Naive thymus-derived CD4-positive, alpha-beta T cell (primary cell): Measurements from ENCODE around the gene GPT2. TPM values are rescaled to one million over a fixed set of nuclear protein-coding genes. Genes with fewer than 3 reads are reported as not detected.

Experiments used
- ATAC-seq: fragments of 150-1000 bp; cut with Tn5 transposase; 2 replicates; pipeline ENCODE4 v1.10.0; 2021; ENCODE audit warnings: mild to moderate bottlenecking, moderate library complexity
- CTCF ChIA-PET: fragments of 350-600 bp; sonication (Branson Sonifier 250); formaldehyde crosslinking; loops from one replicate; lab custom pipeline; 2021; ENCODE audit warnings: antibody characterized with exemption; lab: Charles Lee
- POLR2A ChIA-PET: fragments of 350-600 bp; sonication (Branson Sonifier 250); formaldehyde crosslinking; loops from one replicate; lab custom pipeline; 2021; ENCODE audit warnings: antibody characterized with exemption, inconsistent platforms; lab: Charles Lee
- DNase-seq, 9 donors: peaks; one replicate each; pipeline versions ENCODE4 v3.0.0 to v3.0.0-alpha.2; 2020 to 2022; ENCODE audit warnings: mixed read lengths in 1 of 9
- H3K27ac ChIP-seq: one replicate; pipeline ENCODE4 v1.7.0; 2013; ENCODE audit warnings: mild to moderate bottlenecking, low read depth, low read length, moderate library complexity
- H3K27me3 ChIP-seq, 2 donors: one replicate each; pipeline ENCODE4 v1.7.0; 2013; ENCODE audit warnings: low read length in 2 of 2, mild to moderate bottlenecking in 2 of 2, moderate library complexity in 2 of 2; ENCODE audit not compliant: control insufficient read depth in 2 of 2, insufficient read depth in 2 of 2
- H3K36me3 ChIP-seq, 3 experiments: 1 replicate in 2 of 3; 2 replicates in 1 of 3; pipeline ENCODE4 v1.7.0; 2013; ENCODE audit warnings: low read length in 3 of 3, mild to moderate bottlenecking in 3 of 3, moderate library complexity in 1 of 3; ENCODE audit not compliant: insufficient read depth in 3 of 3, control insufficient read depth in 2 of 3
- H3K4me1 ChIP-seq, 2 donors: one replicate each; pipeline ENCODE4 v1.7.0; 2013; ENCODE audit warnings: low read length in 2 of 2, mild to moderate bottlenecking in 2 of 2, moderate library complexity in 1 of 2; ENCODE audit not compliant: control insufficient read depth in 2 of 2, insufficient read depth in 2 of 2
- H3K4me3 ChIP-seq: 2 replicates; pipeline ENCODE4 v1.7.0; 2013; ENCODE audit warnings: mild to moderate bottlenecking, low read length
- H3K9me3 ChIP-seq, 3 experiments: 1 replicate in 2 of 3; 2 replicates in 1 of 3; pipeline ENCODE4 v1.7.0; 2013; ENCODE audit warnings: low read length in 3 of 3; ENCODE audit not compliant: control insufficient read depth in 2 of 3
- H3K27ac Mint-ChIP-seq, 9 donors: one replicate each; pipeline ENCODE4 v1.8.0; 2020 to 2022; ENCODE audit warnings: mixed read lengths in 9 of 9, mild to moderate bottlenecking in 8 of 9, moderate library complexity in 5 of 9, inconsistent platforms in 2 of 9
- H3K27me3 Mint-ChIP-seq, 5 donors: one replicate each; pipeline ENCODE4 v1.8.0; 2021 to 2022; ENCODE audit warnings: mixed read lengths in 5 of 5, mild to moderate bottlenecking in 1 of 5
- H3K36me3 Mint-ChIP-seq, 5 donors: one replicate each; pipeline ENCODE4 v1.8.0; 2020 to 2022; ENCODE audit warnings: mixed read lengths in 5 of 5, mild to moderate bottlenecking in 3 of 5, inconsistent platforms in 1 of 5
- H3K4me1 Mint-ChIP-seq, 7 donors: one replicate each; pipeline ENCODE4 v1.8.0; 2020 to 2022; ENCODE audit warnings: mixed read lengths in 7 of 7, mild to moderate bottlenecking in 3 of 7, inconsistent platforms in 1 of 7
- H3K4me3 Mint-ChIP-seq, 10 donors: one replicate each; pipeline ENCODE4 v1.8.0; 2020 to 2022; ENCODE audit warnings: mild to moderate bottlenecking in 10 of 10, mixed read lengths in 10 of 10, moderate library complexity in 6 of 10, inconsistent platforms in 2 of 10
- H3K9me3 Mint-ChIP-seq, 11 donors: one replicate each; pipeline ENCODE4 v1.8.0; 2020 to 2022; ENCODE audit warnings: mixed read lengths in 11 of 11, mild to moderate bottlenecking in 4 of 11, inconsistent platforms in 1 of 11, moderate library complexity in 1 of 11
- intact Hi-C, 2 donors: fragments of 100-400 bp; cut with micrococcal nuclease; formaldehyde crosslinking; loops; one replicate each; pipeline ENCODE4 v1.15.1; 2023
- polyA plus RNA-seq, 2 donors: library from polyadenylated mRNA; unstranded; fragments of 300-500 nt; fragmentation: Illumina TruSeq; gene quantifications; one replicate each; pipeline ENCODE4 v1.2.3, GENCODE V29; 2021
- total RNA-seq, 6 experiments: library from RNA in 5 of 6; stranded (reverse) in 5 of 6; gene quantifications; 1 replicate in 5 of 6; 2 replicates in 1 of 6; pipeline ENCODE4 v1.2.3 and lab custom pipeline; 2021 to 2026

Gene GPT2
- total and polyA plus RNA-seq, 7 experiments from 2014 or later: 0.40 to 7.7 (median 0.64) TPM

DNA sequence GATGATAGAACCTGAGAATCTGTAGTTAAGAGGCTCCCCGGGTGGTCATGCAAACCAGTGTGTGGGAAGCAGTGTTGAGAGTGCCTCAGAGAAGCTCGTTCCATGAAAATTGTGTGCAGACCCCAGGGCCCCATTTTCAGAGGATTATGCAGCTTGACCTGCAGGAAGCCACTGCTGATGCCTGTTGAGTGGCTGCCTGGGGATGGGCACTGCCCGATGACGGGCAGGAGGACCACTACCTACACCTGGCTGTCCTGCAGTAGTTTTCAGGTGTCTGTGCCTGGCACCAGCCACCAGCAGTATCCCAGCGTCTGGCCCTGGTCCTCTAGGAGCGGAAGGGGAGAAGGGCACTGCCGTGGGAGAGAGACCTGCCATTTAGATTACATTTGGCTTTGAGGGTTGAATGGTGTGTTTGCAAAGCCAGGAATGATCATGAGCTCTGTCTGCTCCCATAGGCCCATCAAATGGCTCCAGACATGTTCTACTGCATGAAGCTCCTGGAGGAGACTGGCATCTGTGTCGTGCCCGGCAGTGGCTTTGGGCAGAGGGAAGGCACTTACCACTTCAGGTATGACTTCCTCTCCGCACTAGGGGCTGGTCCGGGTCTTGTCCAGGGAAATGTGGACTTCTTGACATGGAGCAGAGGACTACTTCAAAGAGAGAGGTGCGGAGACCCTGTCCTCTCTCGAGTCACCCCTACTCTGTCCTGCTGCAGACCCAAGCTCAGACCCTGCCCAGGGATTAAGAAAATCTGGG, 42.5 kb downstream of the GPT2 start:
- ATAC-seq (no peak), DNase-seq (no peak)
- intact Hi-C loops: loop anchor here in 1 of 2 donors (5.0 kb wide), 1 partner anchor 254 kb away; no protein-coding TSS in a partner anchor
- Histone ChIP-seq H3K36me3 (no peaks in the 10 kb centered on the region), H3K4me3 (no peak overlapping the region), H3K27me3 (no peaks in the 10 kb centered on the region), H3K27ac (no peak overlapping the region), H3K4me1 (no peaks in the 10 kb centered on the region), H3K9me3 (no peaks in the 10 kb centered on the region)
- no peaks in the 10 kb centered on the region for H3K36me3 Mint-ChIP-seq
- H3K27me3 Mint-ChIP-seq: no peaks in the 10 kb centered on the region
- POLR2A ChIA-PET: no interaction called here
- H3K9me3 Mint-ChIP-seq: peaks cover 0 to 2% (median 0%) of the 10 kb centered on the region in 11 donors
- CTCF ChIA-PET: interaction anchor here (0.5 kb wide), 1 partner anchor 233 kb away, joined by 3 read pairs; no protein-coding TSS in a partner anchor
- peaks cover 0 to 3% (median 0%) of the 10 kb centered on the region in 7 donors for H3K4me1 Mint-ChIP-seq
- H3K4me3 Mint-ChIP-seq: no peak overlapping the region
- no peak overlapping the region for H3K27ac Mint-ChIP-seq

GRCh38 chr16:46927273-46927672, 43.1 kb downstream of the GPT2 start:
- ChIA-PET CTCF (interaction anchor here (0.5 kb wide), 1 partner anchor 234 kb away, joined by 3 read pairs; no protein-coding TSS in a partner anchor), POLR2A (no interaction called here)
- intact Hi-C loops: loop anchor here in 1 of 2 donors (5.0 kb wide), 1 partner anchor 255 kb away; no protein-coding TSS in a partner anchor
- peaks cover 0 to 2% (median 0%) of the 10 kb centered on the region in 11 donors for H3K9me3 Mint-ChIP-seq
- DNase-seq: no peak
- no peak overlapping the region for H3K27ac Mint-ChIP-seq
- no peaks in the 10 kb centered on the region for H3K36me3 Mint-ChIP-seq
- Histone ChIP-seq H3K9me3 (no peaks in the 10 kb centered on the region), H3K27me3 (no peaks in the 10 kb centered on the region), H3K4me1 (no peaks in the 10 kb centered on the region), H3K4me3 (no peak overlapping the region), H3K36me3 (no peaks in the 10 kb centered on the region), H3K27ac (no peak overlapping the region)
- ATAC-seq: no peak
- H3K27me3 Mint-ChIP-seq: no peaks in the 10 kb centered on the region
- peaks cover 0 to 3% (median 0%) of the 10 kb centered on the region in 7 donors for H3K4me1 Mint-ChIP-seq
- H3K4me3 Mint-ChIP-seq: no peak overlapping the region

GRCh38 chr16:46928811-46929210, 44.6 kb downstream of the GPT2 start:
- Histone ChIP-seq H3K27me3 (no peaks in the 10 kb centered on the region), H3K36me3 (no peaks in the 10 kb centered on the region), H3K9me3 (no peaks in the 10 kb centered on the region), H3K4me1 (no peaks in the 10 kb centered on the region), H3K4me3 (no peak overlapping the region), H3K27ac (no peak overlapping the region)
- CTCF ChIA-PET: interaction anchor here (0.8 kb wide), 1 partner anchor 1315 kb away, joined by 4 read pairs; the partner anchor contains the start of gene LONP2
- no peak overlapping the region for H3K4me3 Mint-ChIP-seq
- no peak for DNase-seq
- POLR2A ChIA-PET: no interaction called here
- H3K4me1 Mint-ChIP-seq: peaks cover 0 to 5% (median 0%) of the 10 kb centered on the region in 7 donors
- no peaks in the 10 kb centered on the region for H3K9me3 Mint-ChIP-seq
- intact Hi-C loops: loop anchor here (1.0 to 5.0 kb wide), 2 partner anchors 75 to 257 kb away; no protein-coding TSS in a partner anchor
- no peak for ATAC-seq
- H3K27ac Mint-ChIP-seq: no peak overlapping the region
- H3K27me3 Mint-ChIP-seq: no peaks in the 10 kb centered on the region
- H3K36me3 Mint-ChIP-seq: no peaks in the 10 kb centered on the region

DNA sequence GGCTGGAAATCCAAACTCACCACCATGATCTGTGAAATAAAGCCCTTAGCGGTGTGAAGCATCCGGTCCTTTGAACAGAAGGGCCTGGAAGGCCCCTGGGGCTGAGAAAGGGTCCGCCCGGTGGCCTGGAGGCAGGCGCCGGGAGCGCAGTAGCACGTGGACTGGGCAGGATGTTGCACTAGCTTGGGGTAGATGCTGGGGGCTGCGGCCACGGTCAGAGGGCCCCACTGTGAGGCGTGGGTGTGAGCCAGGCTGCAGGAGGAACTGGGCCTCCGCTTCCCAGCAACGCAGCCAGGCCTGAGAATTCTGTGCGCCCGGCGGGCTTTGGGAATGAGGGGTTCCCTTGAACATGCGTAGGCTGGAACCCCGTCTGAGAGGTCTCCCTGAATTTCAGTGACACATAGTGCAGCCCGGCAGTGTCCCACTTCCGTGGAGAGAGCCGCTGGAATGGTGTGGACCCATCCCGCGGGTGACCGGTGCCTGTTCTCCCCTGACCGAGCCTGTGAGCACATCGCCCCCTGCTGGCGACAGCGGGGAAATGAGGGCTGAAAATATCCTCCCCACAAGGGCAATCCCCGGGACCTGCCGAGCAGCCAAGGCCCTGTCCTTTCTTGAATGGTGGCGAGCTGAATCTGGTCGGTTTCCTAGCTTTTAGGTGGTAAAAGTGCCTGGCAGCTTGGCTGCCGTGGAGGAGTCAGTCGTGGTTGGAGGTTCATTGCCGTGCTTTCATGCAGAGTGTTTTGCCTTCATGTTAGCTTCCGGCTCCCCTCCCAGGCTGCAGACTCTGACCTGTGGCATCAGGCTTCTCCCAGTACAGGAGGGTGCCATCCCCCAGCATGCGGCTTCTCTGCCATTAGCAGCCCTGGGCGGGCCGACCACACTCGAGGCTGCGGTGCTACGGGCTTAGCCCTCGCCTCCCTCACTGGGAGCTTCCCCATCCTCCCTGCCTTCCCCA, 45.5 kb downstream of the GPT2 start:
- H3K9me3 Mint-ChIP-seq: no peaks in the 10 kb centered on the region
- H3K36me3 Mint-ChIP-seq: no peaks in the 10 kb centered on the region
- no peak overlapping the region for H3K27ac ChIP-seq
- ATAC-seq (peak; percentile 83), DNase-seq (peak; percentile 15 to 73 (median 38))
- H3K36me3 ChIP-seq: no peaks in the 10 kb centered on the region
- H3K4me3 Mint-ChIP-seq: no peak overlapping the region
- no peaks in the 10 kb centered on the region for H3K27me3 ChIP-seq
- H3K9me3 ChIP-seq: no peaks in the 10 kb centered on the region
- H3K4me1 Mint-ChIP-seq: peaks cover 0 to 5% (median 0%) of the 10 kb centered on the region in 7 donors
- intact Hi-C loops: loop anchor here (1.0 to 5.0 kb wide), 2 partner anchors 75 to 257 kb away; no protein-coding TSS in a partner anchor
- no peak overlapping the region for H3K27ac Mint-ChIP-seq
- H3K4me3 ChIP-seq: no peak overlapping the region
- no peaks in the 10 kb centered on the region for H3K4me1 ChIP-seq
- ChIA-PET POLR2A (no interaction called here), CTCF (interaction anchor here (0.9 to 1.0 kb wide), 3 partner anchors 14 to 42 kb away, joined by 3 read pairs; no protein-coding TSS in a partner anchor)
- H3K27me3 Mint-ChIP-seq: no peaks in the 10 kb centered on the region

DNA sequence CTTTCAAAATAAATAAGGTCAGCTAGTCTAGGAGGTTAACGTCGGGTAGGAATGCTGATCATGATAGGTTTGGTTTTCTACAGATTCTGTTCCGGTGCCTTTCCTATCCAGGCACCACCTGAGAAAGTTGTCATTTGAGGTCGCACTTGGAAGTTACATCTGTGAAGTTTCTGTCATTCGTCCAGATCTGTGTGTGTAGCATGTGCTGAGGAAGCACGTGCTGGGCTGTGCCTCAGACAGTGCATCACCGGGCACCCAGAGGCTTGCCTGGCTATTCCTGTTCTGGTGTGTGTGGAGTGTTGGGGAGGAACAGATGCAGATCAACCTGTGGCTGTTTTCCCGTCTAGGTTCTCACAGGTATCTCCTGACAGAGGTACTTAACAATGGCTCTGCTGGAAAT, 46.7 kb downstream of the GPT2 start:
- no peak overlapping the region for H3K27ac ChIP-seq
- POLR2A ChIA-PET: no interaction called here
- no peaks in the 10 kb centered on the region for H3K27me3 ChIP-seq
- H3K4me1 ChIP-seq: no peaks in the 10 kb centered on the region
- no peaks in the 10 kb centered on the region for H3K36me3 ChIP-seq
- H3K4me3 ChIP-seq: no peak overlapping the region
- H3K9me3 ChIP-seq: no peaks in the 10 kb centered on the region
- Mint-ChIP-seq H3K4me1 (peaks cover 0 to 5% (median 0%) of the 10 kb centered on the region in 7 donors), H3K4me3 (no peak overlapping the region), H3K36me3 (no peaks in the 10 kb centered on the region), H3K27me3 (no peaks in the 10 kb centered on the region), H3K9me3 (no peaks in the 10 kb centered on the region), H3K27ac (no peak overlapping the region)
- DNase-seq (no peak), ATAC-seq (no peak)
- CTCF ChIA-PET: no interaction called here
- intact Hi-C loops: no loop called here

- ChIA-PET POLR2A (no interaction called here), CTCF (no interaction called here)
- no peak overlapping the region for H3K27ac ChIP-seq
- no peaks in the 10 kb centered on the region for H3K36me3 ChIP-seq
- Mint-ChIP-seq H3K9me3 (no peaks in the 10 kb centered on the region), H3K36me3 (no peaks in the 10 kb centered on the region), H3K4me1 (peaks cover 0 to 5% (median 0%) of the 10 kb centered on the region in 7 donors), H3K27me3 (no peaks in the 10 kb centered on the region), H3K4me3 (no peak overlapping the region), H3K27ac (no peak overlapping the region)
- no peaks in the 10 kb centered on the region for H3K4me1 ChIP-seq
- intact Hi-C loops: no loop called here
- DNase-seq (no peak), ATAC-seq (no peak)
- H3K9me3 ChIP-seq: no peaks in the 10 kb centered on the region
- H3K27me3 ChIP-seq: no peaks in the 10 kb centered on the region
- H3K4me3 ChIP-seq: no peak overlapping the region
Observed at GRCh38 chr16:46932802-46933201, 48.6 kb downstream of the GPT2 start.
